SK-N-SH (cell line): ENCODE results near the gene OR1M1. TPM values are rescaled to one million over a fixed set of nuclear protein-coding genes. Genes with fewer than 3 reads are reported as not detected.
A peak's percentile ranks its signal among the peaks of the same experiment; 100 is the strongest.

ENCODE experiments used
- CTCF ChIA-PET: fragments of 300-600, 350-600 bp; formaldehyde crosslinking; extraction: SDS; loops from one replicate; lab custom pipeline; 2021; lab: Yijun Ruan, JAX
- POLR2A ChIA-PET: fragments of 350-600 bp; sonication (Branson Sonifier 250); formaldehyde crosslinking; extraction: SDS; loops from one replicate; lab custom pipeline; 2020; ENCODE audit warnings: antibody characterized with exemption, inconsistent platforms; lab: Yijun Ruan, JAX
- DNase-seq: peaks from one replicate; pipeline ENCODE4 v3.0.0; 2012
- H2AFZ ChIP-seq: fragments of 200-600 bp; sonication (generic); 2 replicates; pipeline ENCODE4 v1.8.1; 2016; ENCODE audit warnings: antibody characterized with exemption, mild to moderate bottlenecking, low read depth
- H3F3A ChIP-seq: fragments of 200-600 bp; sonication (generic); replicated peaks from 2 replicates; pipeline ENCODE3; 2016; ENCODE audit warnings: antibody characterized with exemption, mild to moderate bottlenecking; ENCODE audit not compliant: insufficient read depth
- H3K27ac ChIP-seq, 2 experiments: fragments of 200-500 bp in 1 of 2; fragments of 200-600 bp in 1 of 2; sonication (Bioruptor generic) in 1 of 2; sonication (generic), shearing (Covaris generic) in 1 of 2; 2 replicates each; pipeline versions ENCODE4 v1.5.1 to v1.6.1; 2014 to 2016; ENCODE audit warnings: low read depth in 2 of 2, inconsistent platforms in 1 of 2, low read length in 1 of 2, mild to moderate bottlenecking in 1 of 2, mixed read lengths in 1 of 2
- H3K27me3 ChIP-seq: fragments of 200-600 bp; sonication (generic), shearing (Covaris generic); 2 replicates; pipeline ENCODE4 v1.6.1; 2016; ENCODE audit warnings: mixed run types; ENCODE audit not compliant: insufficient read depth
- H3K36me3 ChIP-seq, 2 experiments: fragments of 200-500 bp in 1 of 2; fragments of 200-600 bp in 1 of 2; sonication (Bioruptor generic) in 1 of 2; sonication (generic) in 1 of 2; replicated peaks in 1 of 2; 2 replicates each; pipeline versions ENCODE3 to v1.5.1; 2014 to 2016; ENCODE audit warnings: low read length in 1 of 2, mild to moderate bottlenecking in 1 of 2; ENCODE audit not compliant: insufficient read depth in 2 of 2, control insufficient read depth in 1 of 2
- H3K4me1 ChIP-seq, 2 experiments: fragments of 200-500 bp in 1 of 2; fragments of 200-600 bp in 1 of 2; sonication (Bioruptor generic) in 1 of 2; sonication (generic), shearing (Covaris generic) in 1 of 2; 2 replicates each; pipeline versions ENCODE4 v1.5.1 to v1.6.1; 2014 to 2016; ENCODE audit warnings: low read depth in 1 of 2, low read length in 1 of 2, mixed run types in 1 of 2; ENCODE audit not compliant: insufficient read depth in 2 of 2, control insufficient read depth in 1 of 2
- H3K4me2 ChIP-seq: fragments of 200-600 bp; sonication (generic), shearing (Covaris generic); 2 replicates; pipeline ENCODE4 v1.6.1; 2017; ENCODE audit warnings: mixed run types
- H3K4me3 ChIP-seq, 2 experiments: fragments of 200-500 bp in 1 of 2; fragments of 200-600 bp in 1 of 2; sonication (Bioruptor generic) in 1 of 2; sonication (generic), shearing (Covaris generic) in 1 of 2; 2 replicates each; pipeline versions ENCODE4 v1.5.1 to v1.8.1; 2014 to 2016; ENCODE audit warnings: low read depth in 2 of 2, inconsistent platforms in 1 of 2, low read length in 1 of 2, mild to moderate bottlenecking in 1 of 2, mixed read lengths in 1 of 2, moderate library complexity in 1 of 2
- H3K79me2 ChIP-seq: fragments of 200-600 bp; sonication (generic); 2 replicates; pipeline ENCODE4 v1.8.1; 2017; ENCODE audit warnings: mild to moderate bottlenecking; ENCODE audit not compliant: insufficient read depth
- H3K9ac ChIP-seq: fragments of 200-600 bp; sonication (generic); 2 replicates; pipeline ENCODE4 v1.6.1; 2017; ENCODE audit warnings: mixed run types
- H3K9me2 ChIP-seq: fragments of 200-600 bp; sonication (generic); 2 replicates; pipeline ENCODE4 v1.6.1; 2017; ENCODE audit warnings: mixed run types
- H3K9me3 ChIP-seq: fragments of 200-600 bp; sonication (generic); 2 replicates; pipeline ENCODE4 v1.6.1; 2017; ENCODE audit warnings: mixed run types, mild to moderate bottlenecking, moderate library complexity
- H4K20me1 ChIP-seq: fragments of 200-600 bp; sonication (generic); 2 replicates; pipeline ENCODE4 v1.6.1; 2017; ENCODE audit warnings: mild to moderate bottlenecking, mixed run types; ENCODE audit not compliant: insufficient read depth
- CTCF ChIP-seq: fragments of 200-600 bp; sonication (generic); IDR thresholded peaks from 2 replicates; pipeline ENCODE4 v1.6.1; 2017; ENCODE audit warnings: antibody characterized with exemption, mild to moderate bottlenecking, moderate library complexity
- EP300 ChIP-seq, 2 experiments: IDR thresholded peaks; 2 replicates each; pipeline versions ENCODE4 v1.4.0 to v1.6.1; 2012; ENCODE audit warnings: borderline replicate concordance in 1 of 2, low read depth in 1 of 2, low read length in 1 of 2
- FOSL2 ChIP-seq: IDR thresholded peaks from 2 replicates; pipeline ENCODE4 v1.4.0; 2012; ENCODE audit warnings: low read depth, mild to moderate bottlenecking, moderate library complexity, borderline replicate concordance
- FOXJ3 ChIP-seq: sonication (generic); formaldehyde crosslinking; IDR thresholded peaks from 2 replicates; pipeline ENCODE4 v1.5.1; 2020; ENCODE audit warnings: mild to moderate bottlenecking, missing genetic modification reagents
- FOXM1 ChIP-seq: IDR thresholded peaks from 2 replicates; pipeline ENCODE4 v1.4.0; 2012; ENCODE audit warnings: low read depth, mild to moderate bottlenecking
- IRF3 ChIP-seq: fragments of 150-350 bp; IDR thresholded peaks from 2 replicates; pipeline ENCODE4 v1.6.1; 2016; ENCODE audit warnings: mild to moderate bottlenecking, low read depth, low read length
- MEF2A ChIP-seq: IDR thresholded peaks from 2 replicates; pipeline ENCODE4 v1.4.0; 2012; ENCODE audit warnings: low read depth, borderline replicate concordance
- NRF1 ChIP-seq: IDR thresholded peaks from 2 replicates; pipeline ENCODE4 v1.6.1; 2012; ENCODE audit warnings: low read depth, mild to moderate bottlenecking, low read length
- RXRA ChIP-seq: IDR thresholded peaks from 2 replicates; pipeline ENCODE4 v1.4.0; 2012; ENCODE audit warnings: low read depth, mild to moderate bottlenecking, borderline replicate concordance
- SMC3 ChIP-seq: IDR thresholded peaks from 2 replicates; pipeline ENCODE4 v1.6.1; 2012; ENCODE audit warnings: low read depth, low read length, improper control_type of control experiment
- TAF1 ChIP-seq: IDR thresholded peaks from 2 replicates; pipeline ENCODE4 v1.6.1; 2012; ENCODE audit warnings: low read depth, mild to moderate bottlenecking, low read length, moderate library complexity, borderline replicate concordance
- USF1 ChIP-seq: IDR thresholded peaks from 2 replicates; pipeline ENCODE4 v1.4.0; 2012; ENCODE audit warnings: low read depth, borderline replicate concordance
- USF2 ChIP-seq: fragments of 150-350 bp; IDR thresholded peaks from 2 replicates; pipeline ENCODE4 v1.6.1; 2017; ENCODE audit warnings: antibody characterized with exemption, low read length, low read depth, borderline replicate concordance
- WGBS: methylation state at CpG from one replicate; pipeline ENCODE4 v1.1.6; 2017; ENCODE audit warnings: low lambda C conversion rate; 5-methylcytosine and 5-hydroxymethylcytosine counted together
- polyA plus RNA-seq, 3 experiments: library from polyadenylated mRNA; depleted of rRNA; stranded (reverse); fragments of >200 nt; gene quantifications; 2 replicates each; pipeline ENCODE4 v1.2.3, GENCODE V29; 2012

OR1M1 gene
- polyA plus RNA-seq, 1 of the 3 experiments (the other 2 are of a cell fraction), result not detected

GRCh38 chr19:9043524-9043923 is 43.3 kb upstream of the OR1M1 start:
- no peaks in the 10 kb centered on the region for H3F3A ChIP-seq
- H3K9me2 ChIP-seq, result no peaks in the 10 kb centered on the region
- CTCF ChIA-PET, result no interaction called here
- WGBS, result 39% methylated on average over 5 of the region's 5 CpGs
- no peak overlapping the region for H2AFZ ChIP-seq
- DNase-seq, result no peak
- no peak overlapping the region for H3K27ac ChIP-seq
- H3K9ac ChIP-seq, result no peak overlapping the region
- POLR2A ChIA-PET, result no interaction called here
- no peaks in the 10 kb centered on the region for H4K20me1 ChIP-seq
- H3K9me3 ChIP-seq, result no peaks in the 10 kb centered on the region
- no peak overlapping the region for H3K4me3 ChIP-seq
- no peak overlapping the region for H3K4me2 ChIP-seq
- no peaks in the 10 kb centered on the region for H3K79me2 ChIP-seq
- TF ChIP-seq NRF1 (no peak), FOSL2 (0 out of 2 replicates have a peak, but pooled peaks have one; percentile 7)
- peaks cover 52% of the 10 kb centered on the region; the same call in 1 of the 2 replicates for H3K27me3 ChIP-seq
- H3K36me3 ChIP-seq, result no peaks in the 10 kb centered on the region
- H3K4me1 ChIP-seq, result no peaks in the 10 kb centered on the region

GRCh38 chr19:9044449-9044848 is 42.4 kb upstream of the OR1M1 start:
- no peak for TF ChIP-seq SMC3
- no peak for TF ChIP-seq FOXM1
- TF ChIP-seq USF2, result no peak
- no peak for TF ChIP-seq IRF3
- TF ChIP-seq USF1, result no peak
- H3K9me3 ChIP-seq, result no peaks in the 10 kb centered on the region

GRCh38 chr19:9046694-9047093 is 40.2 kb upstream of the OR1M1 start:
- Histone ChIP-seq H3K9me3 (no peaks in the 10 kb centered on the region), H3K4me2 (no peak overlapping the region), H3K27ac (no peak overlapping the region), H3K4me1 (no peaks in the 10 kb centered on the region), H2AFZ (no peak overlapping the region), H3K9ac (no peak overlapping the region), H3K27me3 (peaks cover 50% of the 10 kb centered on the region; the same call in 1 of the 2 replicates), H3F3A (no peaks in the 10 kb centered on the region), H3K4me3 (no peak overlapping the region), H4K20me1 (no peaks in the 10 kb centered on the region), H3K9me2 (no peaks in the 10 kb centered on the region), H3K36me3 (no peaks in the 10 kb centered on the region), H3K79me2 (no peaks in the 10 kb centered on the region)
- ChIA-PET POLR2A (no interaction called here), CTCF (no interaction called here)
- DNase-seq, result no peak
- 10% methylated on average over 4 of the region's 4 CpGs for WGBS
- TF ChIP-seq EP300 (IDR thresholded peaks at IDR 0.05; ENCODE audit: borderline replicate concordance in 1 of 2, low read depth in 1 of 2, low read length in 1 of 2), result no peak
- TF ChIP-seq CTCF, result no peak
- TF ChIP-seq USF1, result no peak
- no peak for TF ChIP-seq FOXJ3
- TF ChIP-seq TAF1, result no peak
- TF ChIP-seq FOSL2, result no peak
- no peak for TF ChIP-seq RXRA
- TF ChIP-seq MEF2A, result no peak
- no peak for TF ChIP-seq USF2
- TF ChIP-seq SMC3, result no peak
- no peak for TF ChIP-seq NRF1

More at GRCh38 chr19:9044449-9044848, 42.4 kb upstream of the OR1M1 start:
- no peaks in the 10 kb centered on the region for H3K9me2 ChIP-seq
- H2AFZ ChIP-seq, result no peak overlapping the region
- no peak overlapping the region for H3K4me3 ChIP-seq
- no peaks in the 10 kb centered on the region for H3K36me3 ChIP-seq
- WGBS, result 23% methylated on average over 3 of the region's 3 CpGs
- no peak for DNase-seq
- no peak overlapping the region for H3K27ac ChIP-seq
- no peak overlapping the region for H3K4me2 ChIP-seq
- H3K4me1 ChIP-seq, result no peaks in the 10 kb centered on the region
- H3K79me2 ChIP-seq, result no peaks in the 10 kb centered on the region
- ChIA-PET CTCF (interaction anchor here (0.6 kb wide), 1 partner anchor 61 kb away, joined by 3 read pairs; no protein-coding TSS in a partner anchor), POLR2A (no interaction called here)
- peaks cover 46% of the 10 kb centered on the region; the same call in 1 of the 2 replicates for H3K27me3 ChIP-seq
- no peaks in the 10 kb centered on the region for H3F3A ChIP-seq
- no peaks in the 10 kb centered on the region for H4K20me1 ChIP-seq
- H3K9ac ChIP-seq, result no peak overlapping the region
